GM19397 (cell line): ENCODE results near the gene ATP8A2.

Source experiments
- ATAC-seq: cut with Tn5 transposase; IDR thresholded peaks from one replicate; pipeline ENCODE4 v1.9.1; 2021; ENCODE audit warnings: mild to moderate bottlenecking, moderate library complexity; ENCODE audit not compliant: unreplicated experiment

ATP8A2 gene

DNA sequence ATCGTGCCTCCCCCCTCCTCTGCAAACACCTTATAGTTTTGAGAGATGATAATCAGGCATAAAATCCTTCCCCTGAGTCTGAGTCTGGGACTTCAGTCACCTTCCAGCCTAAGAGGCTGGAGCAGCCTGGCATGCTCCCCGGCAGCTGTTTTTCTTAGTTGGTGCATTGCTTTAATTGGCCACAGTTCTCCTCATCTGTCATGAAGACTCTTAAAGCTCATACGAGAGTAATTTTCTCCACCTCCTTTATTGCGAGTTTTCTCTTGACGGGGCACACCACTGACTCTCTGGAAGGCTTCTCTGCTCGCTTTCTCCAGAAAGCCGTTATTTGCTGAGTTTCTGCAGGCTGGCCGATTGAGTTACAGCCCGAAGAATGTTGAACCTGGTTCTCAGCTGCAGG, 310.5 kb downstream of the ATP8A2 start:
- ATAC-seq = no peak

DNA sequence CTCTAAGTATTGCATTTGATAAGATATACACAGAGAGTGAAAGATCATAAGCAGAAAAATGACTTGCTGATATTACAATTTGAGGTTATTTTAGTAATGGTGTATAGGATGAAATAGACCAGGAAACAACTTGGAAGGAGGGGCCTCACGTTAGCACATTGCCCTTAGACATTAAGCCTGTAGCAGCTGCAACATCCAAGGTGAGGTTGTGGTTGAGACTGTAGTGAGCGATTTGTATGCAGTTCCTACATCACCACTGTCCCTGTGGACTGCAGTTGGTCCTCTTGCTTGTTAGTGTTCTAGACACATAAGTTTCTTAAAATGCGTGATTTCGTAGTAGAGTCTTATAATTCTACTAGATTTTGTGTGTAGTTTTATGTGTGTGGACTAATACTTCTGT, 311.3 kb downstream of the ATP8A2 start:
- ATAC-seq = no peak

DNA sequence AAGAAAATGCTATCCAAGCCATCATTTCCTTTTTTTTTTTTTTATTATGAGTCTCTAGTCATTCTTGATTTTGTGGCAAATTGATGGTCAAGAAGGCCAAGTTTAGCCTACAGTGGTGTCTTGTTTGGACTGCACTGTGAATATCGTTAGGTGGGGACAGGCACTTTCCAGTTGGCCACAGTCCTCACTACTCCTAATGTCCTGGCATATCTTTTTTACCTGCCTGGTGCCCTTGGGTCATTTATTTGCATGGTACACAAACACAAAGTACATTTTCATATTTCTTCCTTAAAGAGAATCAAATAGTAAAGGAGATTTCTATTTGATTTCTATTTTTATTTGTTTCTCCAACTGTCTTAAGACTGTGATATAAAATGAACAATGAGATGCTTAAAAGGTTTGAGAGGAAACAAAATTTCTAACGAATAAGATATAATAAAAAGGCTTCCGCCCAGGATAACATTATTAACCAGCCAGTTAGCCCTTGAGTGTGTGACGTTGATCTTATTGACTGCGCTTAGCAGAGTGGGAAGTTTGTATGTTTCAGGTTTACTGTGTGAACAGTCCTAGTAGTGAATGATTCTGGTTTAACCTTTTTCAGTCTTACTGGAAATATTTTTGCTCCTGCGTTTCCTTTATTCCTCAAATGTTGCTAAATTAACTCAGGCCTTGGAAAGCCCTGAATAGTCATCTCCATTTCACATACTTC, 312.0 kb downstream of the ATP8A2 start:
- ATAC-seq = no peak

DNA sequence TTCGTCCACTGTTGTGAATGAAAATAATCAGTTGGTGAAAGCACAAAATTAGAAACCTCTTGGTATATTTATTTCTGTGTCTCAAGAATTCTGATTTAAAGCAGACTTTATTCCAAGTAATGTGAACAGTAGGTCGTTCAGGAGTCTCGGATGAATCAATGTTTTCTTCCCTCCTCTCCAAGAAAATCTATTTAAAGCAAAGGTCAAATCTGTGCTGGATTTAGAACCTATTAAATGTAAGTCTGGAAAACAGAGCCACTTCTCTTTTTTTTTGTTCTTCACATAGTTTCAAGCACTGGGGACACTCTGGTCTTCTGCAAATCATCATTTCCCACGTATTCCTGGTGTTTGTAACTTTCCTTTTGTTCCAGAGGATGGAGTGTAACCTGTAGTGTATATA, 312.7 kb downstream of the ATP8A2 start:
- no peak for ATAC-seq

DNA sequence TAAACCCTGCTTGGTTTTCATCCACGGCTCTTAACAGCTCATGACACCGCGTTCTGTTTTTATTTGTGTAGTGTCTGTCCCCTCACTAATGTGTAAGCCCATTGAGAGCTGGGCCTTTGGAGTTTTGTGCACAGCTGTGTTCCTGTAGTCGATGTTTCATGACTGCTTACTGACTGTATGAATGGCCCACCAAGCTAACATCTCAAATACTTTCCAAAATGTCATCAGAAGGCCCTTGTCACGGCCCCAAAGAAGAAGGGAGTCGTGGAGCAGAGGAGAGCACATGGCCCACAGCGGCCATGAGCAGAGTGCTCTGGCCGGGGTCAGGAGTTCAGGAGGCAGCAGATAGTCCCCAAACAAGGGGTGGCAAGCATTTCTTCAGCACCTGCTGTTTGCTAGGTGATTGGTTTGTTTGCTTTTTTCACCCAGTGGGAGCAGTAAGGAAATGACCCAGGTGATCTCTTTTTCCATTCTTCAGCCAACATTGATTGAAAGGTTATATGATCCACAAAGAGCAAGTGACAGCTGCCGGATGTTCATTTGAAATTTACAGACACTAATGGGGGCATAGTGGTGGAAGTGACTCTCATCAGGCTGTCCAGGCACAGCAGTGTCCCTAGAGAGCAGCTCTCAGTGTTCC, 315.2 kb downstream of the ATP8A2 start:
- ATAC-seq = no peak

DNA sequence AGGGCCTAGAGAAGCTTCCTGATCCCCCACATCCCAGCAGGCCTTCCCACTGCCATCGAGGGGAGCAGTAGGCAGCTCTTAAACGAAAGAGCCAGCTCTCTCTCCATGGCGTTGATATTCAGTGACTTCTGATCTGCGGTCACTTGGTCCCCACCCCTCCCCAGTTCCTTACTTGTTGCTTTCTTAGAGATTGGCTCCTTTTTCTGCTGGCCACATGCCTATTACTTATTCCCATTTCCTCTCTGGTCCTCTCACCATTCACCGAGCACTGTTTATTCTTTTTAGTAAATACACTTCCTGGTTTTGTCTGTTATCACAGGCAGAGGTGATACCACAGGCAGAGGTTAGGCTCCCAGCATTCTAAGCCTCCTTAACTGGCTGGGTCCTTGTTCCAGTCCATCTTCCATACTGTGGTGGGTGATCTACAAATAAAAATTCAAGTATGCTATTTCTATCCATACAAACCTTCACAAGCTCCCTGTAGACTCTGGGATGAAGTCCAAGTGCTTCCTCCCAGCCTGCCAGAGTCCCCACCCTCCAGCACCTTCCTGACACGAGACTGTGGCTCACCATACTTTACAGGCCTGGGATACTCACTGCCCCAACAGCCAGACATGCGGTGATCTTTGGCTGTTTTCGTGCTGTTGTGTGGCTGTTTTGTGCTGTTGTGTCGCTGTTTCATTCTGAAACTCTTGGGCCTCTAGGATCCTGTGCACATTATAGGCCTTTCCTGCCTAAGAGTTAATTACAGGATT, 315.9 kb downstream of the ATP8A2 start:
- no peak for ATAC-seq

DNA sequence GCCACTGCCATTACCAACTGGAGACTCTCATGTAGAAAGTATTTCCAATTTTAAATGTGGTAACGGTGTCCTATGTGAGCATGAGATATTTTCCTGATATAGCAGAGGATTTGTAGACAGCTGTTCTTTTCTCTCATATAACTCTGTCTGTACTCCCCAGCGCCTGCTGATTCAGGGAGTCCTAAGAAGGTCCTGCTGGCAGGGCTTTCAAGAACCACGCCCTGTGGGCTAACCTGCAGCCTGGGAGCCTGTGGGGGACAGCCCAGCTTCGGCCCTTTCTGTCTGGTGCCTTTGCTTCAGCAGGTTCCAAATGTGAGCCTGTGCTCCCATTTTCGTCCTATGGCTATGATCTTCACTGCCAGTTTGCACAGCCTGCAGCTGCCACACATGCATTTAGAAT, 316.8 kb downstream of the ATP8A2 start:
- no peak for ATAC-seq

DNA sequence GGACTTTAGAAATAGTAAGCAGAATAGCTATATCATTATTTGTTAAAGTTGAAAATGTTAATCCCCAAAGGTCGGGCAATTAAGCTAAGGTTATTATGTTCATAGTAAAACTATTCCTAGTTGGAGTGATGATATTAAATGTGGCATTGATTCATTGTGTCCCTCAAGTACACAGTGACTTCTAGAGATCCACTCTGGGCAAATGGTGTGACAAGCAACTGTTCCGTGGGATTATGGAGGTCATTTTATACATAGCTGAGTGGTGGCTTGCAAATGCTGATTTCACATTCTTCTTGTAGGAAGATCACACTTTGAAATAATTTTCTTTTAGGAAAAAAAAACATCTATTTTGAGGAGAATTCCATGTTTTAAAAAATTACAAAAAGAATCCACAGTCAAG, 317.8 kb downstream of the ATP8A2 start:
- ATAC-seq = no peak

DNA sequence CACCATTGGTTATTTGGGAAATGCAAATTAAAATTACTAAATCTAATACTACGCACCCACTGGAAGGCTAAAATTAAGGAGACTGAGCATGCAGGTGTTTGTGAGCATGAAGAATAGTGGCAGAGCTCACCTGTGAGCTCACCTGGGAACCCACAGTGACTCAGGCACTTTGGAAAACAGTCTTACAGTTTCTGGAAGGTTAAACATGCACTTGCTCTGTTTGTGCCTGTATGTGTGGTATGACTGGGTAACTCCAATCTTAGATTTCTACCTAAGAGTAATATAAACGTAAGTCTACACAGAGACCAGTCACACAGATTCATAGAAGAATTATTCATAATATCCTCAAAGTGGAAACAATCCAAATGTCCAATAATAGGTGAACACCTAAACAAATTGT, 318.8 kb downstream of the ATP8A2 start:
- ATAC-seq = no peak

DNA sequence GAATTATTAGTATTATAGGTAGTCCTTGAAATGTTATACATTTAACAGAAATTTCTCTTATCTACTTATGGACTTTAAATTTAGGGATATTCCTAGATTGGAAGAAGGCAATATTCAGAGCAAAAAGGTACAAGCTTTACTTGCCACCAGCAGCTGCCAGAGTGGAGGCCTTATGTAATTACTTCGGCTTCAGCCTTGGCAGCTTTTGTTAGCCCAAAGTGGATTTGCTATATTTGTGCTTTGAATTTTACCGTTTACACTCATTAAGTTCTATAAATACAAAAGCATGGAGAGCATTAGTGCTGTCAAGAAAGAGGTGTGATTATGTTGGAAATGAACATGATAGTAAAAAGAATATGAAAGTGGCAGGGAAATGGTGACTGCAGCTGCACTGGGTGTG, 319.9 kb downstream of the ATP8A2 start:
- ATAC-seq = no peak

DNA sequence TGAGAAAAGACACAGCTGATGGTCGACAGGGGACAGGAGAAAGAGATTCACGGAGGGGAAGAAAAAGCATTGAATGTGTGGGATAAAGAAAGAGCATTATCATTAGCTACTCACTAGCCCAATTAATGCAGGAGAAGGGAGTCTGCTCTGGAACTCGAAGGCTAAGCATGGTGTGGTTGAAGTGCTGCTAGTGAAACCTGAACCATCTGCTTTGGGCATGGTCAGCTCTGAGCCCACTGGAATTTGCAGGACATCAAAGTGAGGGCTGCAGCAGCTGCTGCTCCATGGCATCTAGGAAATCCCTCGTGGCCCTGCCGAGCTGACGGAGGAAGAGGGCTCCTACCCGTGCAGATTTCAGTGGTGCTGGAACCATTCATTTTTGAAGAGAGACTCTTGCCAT, 320.3 kb downstream of the ATP8A2 start:
- ATAC-seq = no peak

DNA sequence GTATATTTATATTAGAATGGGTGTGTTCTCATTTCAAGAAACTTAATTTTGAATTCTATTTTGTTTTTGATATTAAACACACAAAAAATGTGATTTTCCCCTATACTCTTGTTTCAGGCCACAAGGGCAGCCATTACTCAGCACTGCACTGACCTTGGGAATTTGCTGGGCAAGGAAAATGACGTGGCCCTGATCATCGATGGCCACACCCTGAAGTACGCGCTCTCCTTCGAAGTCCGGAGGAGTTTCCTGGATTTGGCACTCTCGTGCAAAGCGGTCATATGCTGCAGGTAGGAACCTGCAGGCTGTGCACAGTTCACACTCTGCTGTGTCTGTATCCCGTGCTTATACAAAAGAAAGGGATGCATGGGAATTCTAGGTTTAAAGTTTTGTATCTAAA, 327.3 kb downstream of the ATP8A2 start:
- no peak for ATAC-seq

DNA sequence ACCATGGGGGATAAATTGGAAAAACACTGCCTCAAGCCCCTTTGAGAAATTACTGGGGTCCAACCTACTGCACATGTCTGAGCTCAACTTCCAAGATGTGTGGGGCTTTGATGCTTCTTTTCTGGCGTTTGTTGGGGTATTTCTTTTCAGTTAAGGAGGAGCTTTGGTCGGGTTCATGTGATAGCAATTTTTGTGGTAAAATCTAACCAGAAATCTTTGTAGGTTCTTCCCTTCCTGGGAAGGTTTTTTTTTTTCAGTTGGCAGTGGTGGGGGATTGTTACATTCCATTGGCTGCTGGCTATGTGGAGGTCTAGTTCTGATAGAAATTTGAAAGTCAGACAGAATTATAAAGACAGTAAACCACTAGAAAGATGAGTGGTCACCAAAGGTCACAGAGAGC, 327.8 kb downstream of the ATP8A2 start:
- ATAC-seq = no peak

DNA sequence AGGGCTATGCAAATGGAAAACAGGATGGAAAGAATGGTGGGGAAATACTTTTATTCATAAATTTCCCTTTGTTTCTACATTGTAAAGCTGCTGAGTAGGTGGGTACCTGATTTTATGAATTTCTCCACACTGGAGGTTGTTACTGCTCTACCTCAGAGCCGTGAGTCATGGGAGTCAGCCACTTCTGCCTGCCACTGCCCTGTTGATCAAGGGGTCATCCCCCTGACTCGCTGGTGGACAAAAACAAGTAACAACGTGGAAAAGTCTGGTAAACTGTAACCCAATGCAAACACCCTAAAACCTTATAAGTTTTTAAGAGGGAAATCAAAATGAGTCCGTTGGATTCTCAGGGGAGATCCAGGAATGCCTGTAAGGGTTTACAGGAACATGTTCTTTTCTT, 329.5 kb downstream of the ATP8A2 start:
- ATAC-seq = no peak

DNA sequence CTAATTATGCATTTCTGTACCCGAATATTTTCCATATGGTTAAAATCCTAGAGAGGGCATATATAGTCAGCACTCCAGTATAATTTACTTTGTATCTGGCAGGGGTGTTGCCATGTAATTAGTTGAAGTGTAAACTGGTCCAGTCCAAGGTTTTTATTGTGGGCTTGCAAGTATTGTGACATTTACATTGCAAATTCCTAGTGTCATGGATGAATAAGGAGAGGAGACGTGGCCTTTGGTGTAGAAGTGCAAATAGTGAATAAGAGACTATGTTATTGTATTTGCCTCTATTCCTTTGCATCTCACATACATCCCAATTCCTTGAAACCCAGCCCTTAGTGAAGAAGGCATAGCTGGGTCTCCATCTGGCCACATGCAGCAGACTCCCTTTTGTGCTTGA, 330.6 kb downstream of the ATP8A2 start:
- ATAC-seq = no peak

DNA sequence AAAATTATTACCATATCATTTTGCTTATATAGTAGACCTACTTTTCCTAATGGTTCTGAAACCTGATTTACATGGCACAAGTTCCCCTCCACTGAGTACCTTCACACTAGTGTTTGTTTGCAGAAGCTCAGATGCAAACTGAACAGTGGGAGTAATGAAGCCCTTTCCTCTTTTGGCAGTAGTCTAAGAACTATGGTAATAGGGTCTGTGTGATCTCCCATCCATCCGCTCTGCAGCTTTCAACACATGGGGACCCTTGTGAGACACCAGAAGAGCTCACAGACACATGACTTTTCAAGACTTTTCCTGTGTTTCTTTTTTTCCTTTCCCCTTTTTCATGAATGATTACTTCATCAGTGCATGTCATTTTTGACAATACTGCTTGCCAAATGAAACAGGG, 336.0 kb downstream of the ATP8A2 start:
- ATAC-seq = no peak

DNA sequence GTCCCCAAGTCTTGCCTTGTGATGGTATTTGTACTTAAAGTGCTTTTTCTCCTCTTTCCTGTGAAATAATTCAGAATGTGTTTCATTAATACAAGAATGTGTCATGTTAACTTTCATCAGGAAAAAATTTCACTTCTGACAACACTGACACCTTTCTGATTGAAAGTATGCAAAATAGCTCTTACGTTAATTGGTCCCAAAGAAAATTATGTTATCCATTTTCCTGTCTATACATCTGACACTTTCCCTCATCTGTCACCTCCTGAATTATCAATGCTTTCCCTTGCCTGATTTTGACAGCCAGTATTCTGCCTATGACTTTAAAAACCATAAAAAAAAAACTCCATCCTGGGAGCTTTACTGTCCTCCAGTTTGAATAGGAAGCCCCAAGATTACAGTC, 336.5 kb downstream of the ATP8A2 start:
- no peak for ATAC-seq

DNA sequence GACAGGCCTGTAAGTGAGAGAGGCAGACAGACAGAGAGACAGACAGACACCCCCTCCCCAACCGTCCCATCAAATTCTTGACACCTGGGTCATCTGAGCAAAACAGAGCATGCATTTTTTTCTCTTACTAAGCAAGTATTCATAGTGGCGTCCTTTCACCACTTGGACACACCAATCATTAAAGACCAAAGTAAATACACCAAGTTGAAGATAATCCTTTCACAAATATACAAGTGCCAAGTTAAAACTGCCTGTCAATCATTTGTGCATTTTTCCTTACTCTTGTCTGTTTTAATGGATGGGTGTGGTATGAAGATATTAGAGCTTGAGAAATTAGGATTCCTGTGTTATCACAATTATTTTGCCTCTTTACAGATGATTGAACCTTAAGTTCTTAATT, 337.3 kb downstream of the ATP8A2 start:
- no peak for ATAC-seq

DNA sequence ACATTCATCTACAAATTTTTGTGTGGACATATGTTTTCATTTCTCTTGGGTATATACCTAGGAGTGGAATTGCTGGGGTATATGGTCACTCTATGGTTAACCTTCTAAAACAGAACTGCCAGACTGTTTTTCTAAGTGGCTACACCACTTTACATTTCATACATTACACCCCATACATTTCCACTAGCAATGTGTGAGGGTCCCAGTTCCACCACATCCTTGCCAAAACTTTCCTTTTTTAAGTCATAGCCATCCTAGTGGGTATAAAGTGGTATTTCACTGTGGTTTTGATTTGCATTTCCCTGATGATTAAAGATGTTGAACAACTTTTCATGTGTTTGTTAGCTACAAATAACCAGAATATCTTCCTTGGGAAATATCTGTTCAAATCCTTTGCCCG, 344.0 kb downstream of the ATP8A2 start:
- no peak for ATAC-seq

DNA sequence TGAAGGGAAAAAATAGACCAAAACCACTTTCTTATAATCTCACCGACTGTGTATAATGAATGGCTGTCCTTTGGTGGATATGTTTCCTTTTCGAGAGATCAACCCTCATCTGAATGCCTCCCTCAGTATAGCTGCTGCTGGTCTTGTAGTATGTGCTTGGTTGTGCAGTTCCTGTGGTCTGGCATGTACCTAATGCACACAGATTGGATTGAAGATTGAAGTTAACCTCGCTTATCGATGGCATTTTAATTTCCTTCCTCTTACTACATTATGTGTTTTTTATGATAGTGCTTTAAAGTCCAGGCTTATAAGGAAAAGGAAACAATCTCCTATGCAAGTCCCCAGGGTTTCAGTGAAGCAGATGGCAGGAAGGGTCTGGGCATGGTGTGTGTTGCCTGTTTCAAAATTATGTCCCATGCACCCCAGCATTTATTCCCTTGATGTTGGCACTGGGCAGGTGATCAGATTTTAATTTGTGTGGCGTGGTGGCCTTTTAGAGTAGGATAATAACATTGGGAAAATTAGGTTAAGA, 346.0 kb downstream of the ATP8A2 start:
- no peak for ATAC-seq

DNA sequence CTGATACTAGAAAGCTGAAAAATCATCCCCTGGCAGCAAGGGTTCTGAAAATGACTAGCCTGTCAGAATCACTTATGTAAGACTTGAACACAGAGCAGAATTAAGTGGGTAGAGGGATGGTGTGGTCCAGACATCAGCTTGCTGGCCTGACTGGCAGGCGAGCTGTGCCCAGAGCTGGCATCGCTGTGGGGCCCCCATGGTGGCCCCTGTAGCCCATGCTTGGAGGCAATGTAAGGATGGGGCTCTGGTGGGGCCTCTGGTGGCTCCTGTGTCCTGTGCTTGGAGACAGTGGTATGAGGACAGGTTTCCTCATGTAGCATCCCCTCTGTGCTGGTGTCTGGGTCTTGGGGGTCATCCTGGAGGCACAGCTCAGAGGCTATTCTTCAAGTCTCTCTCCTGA, 347.9 kb downstream of the ATP8A2 start:
- no peak for ATAC-seq

DNA sequence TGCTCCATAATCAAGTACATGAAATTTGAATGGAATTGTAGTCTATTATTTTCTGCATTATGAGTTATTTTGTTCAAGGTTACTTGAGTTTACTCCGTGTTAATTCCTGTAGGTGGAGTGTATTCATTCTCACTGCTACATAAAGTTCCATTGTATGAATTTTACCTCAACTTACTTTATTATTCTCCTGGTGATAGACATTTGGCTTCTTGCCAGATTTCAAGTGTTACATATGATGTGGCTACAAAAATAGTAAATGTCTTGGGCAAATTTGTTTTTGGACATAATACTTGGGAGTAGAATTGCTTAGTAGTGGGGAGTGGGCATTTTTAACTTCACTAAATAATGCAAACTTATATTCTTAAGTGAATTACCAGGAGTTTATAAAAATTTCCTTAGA, 351.1 kb downstream of the ATP8A2 start:
- no peak for ATAC-seq
